HG03064 (cell line): ENCODE measurements around the gene C5AR1.
"Not testable (repeated sequence)": the region's sequence is repeated elsewhere in the genome, so short reads cannot be mapped to it uniquely, and the experiment has no call there.

Experiments
- ATAC-seq: cut with Tn5 transposase; IDR thresholded peaks from one replicate; pipeline ENCODE4 v1.9.1; 2021; ENCODE audit warnings: low read depth; ENCODE audit not compliant: unreplicated experiment

C5AR1 gene

GRCh38 chr19:47358936-47359335, 49.3 kb downstream of the C5AR1 start:
- ATAC-seq: no peak

GRCh38 chr19:47362321-47362720, 52.7 kb downstream of the C5AR1 start:
- ATAC-seq: no peak

- ATAC-seq: no peak
These were observed 54.3 kb downstream of the C5AR1 start for GRCh38 chr19:47363758-47364531.

GRCh38 chr19:47365455-47365854, 55.8 kb downstream of the C5AR1 start:
- ATAC-seq: not testable (repeated sequence)

- ATAC-seq: no peak
These were observed 60.5 kb downstream of the C5AR1 start for GRCh38 chr19:47370045-47370611.

GRCh38 chr19:47371261-47371660, 61.6 kb downstream of the C5AR1 start:
- ATAC-seq: no peak
